Middle frontal gyrus (tissue), 1 donor: ENCODE data around the gene RHOJ.
A peak's percentile ranks its signal among the peaks of the same experiment; 100 is the strongest.
"Not testable (repeated sequence)": the region's sequence is repeated elsewhere in the genome, so short reads cannot be mapped to it uniquely, and the experiment has no call there.

Experiments
- DNase-seq: peaks from one replicate; pipeline ENCODE4 v3.0.0-alpha.2; 2015; ENCODE audit warnings: low spot score; ENCODE audit errors: extremely low spot score

The RHOJ gene

GRCh38 chr14:63266106-63266505, 61.9 kb downstream of the RHOJ start:
- no peak for DNase-seq

GRCh38 chr14:63267171-63267570, 62.9 kb downstream of the RHOJ start:
- no peak for DNase-seq

- DNase-seq: no peak
Measured at GRCh38 chr14:63268771-63269170, 64.5 kb downstream of the RHOJ start.

DNA sequence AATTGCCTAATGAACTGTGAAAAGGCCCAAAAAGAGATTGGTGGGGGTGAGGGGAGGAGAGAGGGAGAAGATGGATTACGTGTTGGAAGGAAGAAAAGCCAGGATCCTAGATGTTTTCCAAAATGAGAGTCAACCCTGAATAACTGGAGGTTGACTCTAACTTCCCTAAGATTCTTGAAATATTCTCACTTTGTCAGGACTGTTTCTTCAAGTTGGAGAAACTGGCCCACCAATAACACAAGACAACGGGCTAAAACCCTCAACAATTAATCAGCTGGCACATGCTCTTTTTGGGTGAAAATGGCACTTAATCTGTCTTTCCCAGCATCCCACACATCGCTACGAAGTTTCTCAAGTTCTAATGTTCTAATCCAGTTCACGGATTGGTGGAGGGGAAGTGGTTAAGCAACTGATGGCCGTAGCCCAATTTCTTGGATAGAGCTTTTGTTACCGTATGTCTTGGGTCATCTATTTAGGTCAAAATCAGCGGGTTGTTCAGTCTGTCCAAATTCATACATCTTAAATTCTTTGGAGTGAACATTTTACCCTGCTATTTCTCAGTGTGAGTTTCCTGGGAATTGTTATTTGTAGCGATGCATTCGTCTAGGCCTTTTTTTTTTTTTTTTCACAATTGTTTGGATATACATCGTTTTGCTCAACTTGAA, 65.5 kb downstream of the RHOJ start:
- DNase-seq: no peak

GRCh38 chr14:63273129-63273528, 68.9 kb downstream of the RHOJ start:
- DNase-seq: no peak

DNA sequence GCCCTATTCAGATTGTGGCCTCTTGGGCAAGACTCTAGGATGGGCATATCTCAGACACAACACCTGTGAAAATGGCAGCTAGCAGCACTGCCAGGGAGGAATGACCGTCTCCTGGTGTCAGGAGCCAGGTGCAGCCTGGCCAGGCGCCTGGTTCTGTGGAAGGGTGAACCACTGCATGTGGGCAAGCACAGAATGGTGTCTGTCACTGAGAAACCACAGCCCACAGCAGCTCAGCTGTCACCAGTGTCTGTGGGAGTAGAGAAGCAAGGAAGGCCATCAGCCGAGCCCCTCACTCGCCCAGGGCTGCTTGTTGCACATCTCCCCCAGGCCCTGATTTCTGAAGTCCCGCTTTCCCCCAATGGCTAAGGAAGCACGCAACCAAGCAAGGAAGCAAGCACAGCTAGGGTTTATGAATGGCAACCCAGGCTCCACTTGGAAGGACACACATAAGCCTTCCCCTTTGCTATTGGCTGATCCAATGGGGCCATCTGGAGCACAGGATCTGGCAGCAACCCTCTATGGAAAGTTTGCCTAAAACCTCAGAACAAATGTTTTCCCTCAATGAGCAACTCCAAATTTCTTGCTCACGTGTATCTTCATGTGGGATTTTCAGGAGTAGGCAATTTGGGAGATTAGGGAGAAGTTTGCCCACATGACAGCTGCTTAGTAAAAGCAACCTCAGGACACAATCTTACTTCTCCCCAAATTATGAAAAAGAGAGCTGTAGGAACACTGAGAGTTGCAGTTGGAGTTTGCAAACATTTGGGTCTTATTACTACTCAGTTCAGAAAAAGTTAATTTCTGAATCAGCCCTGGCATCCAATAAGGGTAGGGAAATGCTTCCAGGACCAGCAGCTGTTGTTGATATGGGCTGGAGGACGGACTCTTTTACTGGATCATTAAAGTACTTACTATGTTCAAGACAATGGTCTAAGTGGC, 69.7 kb downstream of the RHOJ start:
- DNase-seq: no peak

DNA sequence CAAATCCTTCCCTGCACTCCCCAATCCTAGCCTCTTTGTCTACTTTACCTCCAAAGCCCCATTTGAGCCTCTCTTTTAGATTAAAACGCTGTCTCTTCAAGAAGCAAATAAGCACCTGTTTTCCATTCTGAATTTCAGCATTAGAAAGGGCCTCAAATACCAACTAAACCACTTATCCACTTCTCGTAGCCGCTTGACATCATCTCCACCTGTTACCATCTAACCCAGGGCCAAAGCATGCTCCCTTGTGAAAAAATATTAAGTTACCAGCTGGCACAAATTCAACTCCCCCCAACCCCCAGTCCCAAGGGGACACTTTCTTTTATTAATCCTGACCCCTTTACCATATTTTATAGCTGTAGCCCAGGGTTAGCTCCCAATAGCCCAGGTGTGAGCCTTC, 71.4 kb downstream of the RHOJ start:
- no peak for DNase-seq

- no peak for DNase-seq
Measured at GRCh38 chr14:63276016-63276415, 71.8 kb downstream of the RHOJ start.

DNA sequence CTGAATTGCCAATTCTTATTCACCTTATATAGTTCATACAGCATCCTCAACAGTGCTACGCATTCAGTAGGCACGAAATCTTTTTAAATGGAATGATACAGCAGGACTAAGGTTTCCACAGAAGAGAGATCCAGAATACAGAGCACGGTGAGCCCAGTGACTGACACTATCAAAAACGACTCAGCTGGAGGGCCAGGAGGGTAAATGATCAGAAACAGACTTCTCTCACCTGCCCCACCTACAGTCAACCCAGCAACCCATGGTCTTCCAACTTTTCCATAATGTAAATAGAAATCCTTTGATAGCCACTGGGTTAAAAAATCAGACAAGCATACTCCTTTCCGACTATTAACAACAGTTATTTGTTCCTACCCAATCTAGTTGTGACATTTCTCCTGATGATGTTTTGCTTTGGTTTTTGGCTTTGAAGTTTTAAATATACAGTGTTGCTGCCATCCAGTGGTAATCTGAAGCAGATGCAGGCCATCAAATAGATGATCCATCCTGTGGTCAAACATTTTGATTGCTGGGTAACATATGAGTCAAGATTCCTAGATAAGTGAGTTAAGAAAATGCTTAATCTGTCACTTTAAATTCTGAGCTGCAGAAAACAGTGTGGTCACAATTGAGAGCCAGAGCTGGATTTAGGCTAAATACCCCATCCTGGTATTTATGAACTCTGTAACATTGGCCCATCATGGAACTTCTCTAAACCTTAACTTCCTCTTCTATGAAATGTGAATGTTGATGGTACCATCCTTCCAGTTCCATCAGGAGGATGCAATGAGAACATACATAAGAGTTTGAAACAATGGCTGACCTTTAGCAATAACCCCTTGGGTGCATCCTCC, 72.5 kb downstream of the RHOJ start:
- DNase-seq: peak; percentile 42

GRCh38 chr14:63277591-63278183, 73.4 kb downstream of the RHOJ start:
- no peak for DNase-seq

GRCh38 chr14:63279933-63280332, 75.7 kb downstream of the RHOJ start:
- not testable (repeated sequence) for DNase-seq

DNA sequence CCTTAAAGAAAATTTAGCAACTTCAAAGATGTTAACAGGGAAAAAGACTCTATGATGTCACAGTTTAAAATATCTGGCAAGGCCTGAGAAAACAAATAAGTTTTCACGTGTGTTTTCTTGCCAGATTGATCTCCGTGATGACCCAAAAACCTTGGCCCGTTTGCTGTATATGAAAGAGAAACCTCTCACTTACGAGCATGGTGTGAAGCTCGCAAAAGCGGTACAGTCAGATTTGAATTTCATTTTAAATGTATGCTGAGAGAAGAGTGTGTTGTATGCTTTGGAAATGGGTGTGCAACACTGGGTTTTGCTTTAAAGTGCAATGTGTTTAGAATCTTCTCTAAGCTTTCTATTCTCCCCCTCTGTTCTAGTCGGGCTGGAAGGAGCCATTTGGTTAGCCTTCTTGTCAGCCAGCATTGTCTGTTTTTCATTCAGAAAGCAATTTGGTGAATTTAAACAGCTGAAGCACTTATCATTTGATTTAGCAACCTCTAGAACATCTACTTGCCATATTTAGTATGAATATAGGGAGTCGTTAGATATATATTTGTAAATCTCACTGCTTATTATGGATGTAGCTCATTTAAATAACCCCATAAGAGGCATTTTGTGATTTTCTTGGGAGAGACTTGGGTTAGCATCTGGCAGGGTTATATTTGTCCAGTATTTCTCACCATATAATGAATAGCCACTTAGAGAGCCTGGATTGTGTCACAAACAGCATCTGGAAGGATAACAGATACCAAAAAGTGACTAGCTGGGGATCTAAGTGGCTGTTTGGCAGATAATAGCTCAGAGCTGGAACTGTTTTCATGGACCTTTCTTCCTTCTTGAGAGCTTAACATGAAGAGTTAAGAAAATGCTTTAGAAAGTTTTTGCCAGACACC, 79.0 kb downstream of the RHOJ start:
- no peak for DNase-seq

DNA sequence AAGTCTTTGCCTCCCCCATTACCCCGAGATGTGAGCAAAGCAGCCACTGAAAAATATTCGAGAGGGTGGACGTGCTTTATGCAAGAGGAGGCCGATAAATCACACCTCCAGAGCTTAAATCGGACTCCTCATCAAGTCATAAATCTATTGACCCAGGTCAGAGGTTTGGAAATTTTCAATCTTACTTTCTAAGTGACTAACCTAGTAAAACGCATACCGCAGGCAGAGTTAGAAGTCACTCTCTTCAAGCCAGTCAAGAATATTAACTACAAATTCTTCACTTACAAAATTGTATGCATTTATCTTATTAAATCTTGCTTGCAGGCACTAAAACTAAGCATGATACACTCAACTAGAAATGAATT, 79.6 kb downstream of the RHOJ start:
- no peak for DNase-seq

GRCh38 chr14:63286071-63286470, 81.8 kb downstream of the RHOJ start:
- DNase-seq: no peak

DNA sequence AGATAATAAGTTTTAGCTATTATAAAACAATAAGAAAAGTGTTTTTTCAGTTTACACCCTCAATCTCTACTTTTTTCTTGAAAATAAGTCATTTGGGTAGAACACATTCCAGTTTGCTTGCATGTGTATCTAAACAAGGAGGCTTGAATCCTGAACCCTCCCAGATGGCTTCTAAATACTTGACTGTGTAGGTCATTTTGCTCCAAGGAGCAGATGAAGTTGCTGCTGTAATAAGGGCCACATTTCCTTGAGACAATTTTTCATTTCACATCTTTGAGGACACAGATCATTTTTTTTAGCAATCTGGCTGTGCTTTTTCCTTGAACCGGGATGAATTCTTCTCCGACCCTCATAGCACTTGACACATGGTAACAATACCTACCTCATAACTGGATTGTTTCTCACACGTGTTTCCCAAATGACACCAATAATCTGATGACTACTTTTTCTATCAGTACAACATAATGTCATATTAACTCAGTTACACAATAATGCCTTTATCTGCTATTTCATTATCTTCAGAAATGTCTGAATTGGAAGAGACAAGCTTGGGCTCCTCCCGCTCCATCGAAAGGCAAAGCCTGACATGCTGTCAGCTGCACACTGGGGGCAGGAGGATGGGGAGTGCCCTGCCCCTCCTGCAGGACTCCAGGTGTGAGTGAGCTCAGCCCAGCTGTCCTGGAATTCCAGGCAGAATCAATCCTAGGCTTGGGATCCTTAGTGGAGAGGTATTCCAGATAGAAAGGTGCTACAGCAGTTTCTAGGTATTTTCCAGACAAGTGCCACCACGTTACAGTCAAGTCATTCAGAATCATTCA, 83.6 kb downstream of the RHOJ start:
- no peak for DNase-seq

- DNase-seq: no peak
Measured at GRCh38 chr14:63288853-63289252, 84.6 kb downstream of the RHOJ start.

DNA sequence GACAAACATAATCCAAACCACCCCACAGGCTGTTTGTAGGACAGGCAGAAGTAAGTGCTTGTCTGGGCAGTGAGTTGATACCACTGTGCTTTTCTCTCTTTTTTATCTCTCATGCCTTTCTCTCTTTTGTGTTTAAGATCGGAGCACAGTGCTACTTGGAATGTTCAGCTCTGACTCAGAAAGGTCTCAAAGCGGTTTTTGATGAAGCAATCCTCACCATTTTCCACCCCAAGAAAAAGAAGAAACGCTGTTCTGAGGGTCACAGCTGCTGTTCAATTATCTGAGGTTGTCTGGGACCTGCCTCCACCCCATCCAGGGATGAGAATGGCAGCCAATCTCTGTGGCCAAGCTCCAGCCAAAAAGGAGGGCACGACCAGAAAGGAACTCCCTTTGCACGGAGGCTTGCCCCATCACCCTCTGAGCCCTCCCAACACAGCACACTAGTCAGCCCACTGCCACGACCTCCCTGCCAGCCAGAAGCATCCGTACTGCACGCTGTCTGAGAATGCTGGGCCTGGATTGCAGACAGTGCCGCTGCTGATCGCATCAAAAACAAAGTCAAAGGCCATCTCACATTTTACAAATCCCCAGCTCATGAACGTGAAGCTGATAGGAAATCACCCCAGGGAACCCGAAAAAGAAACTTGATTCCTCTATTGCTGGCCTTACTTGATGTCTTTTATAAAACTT, 86.6 kb downstream of the RHOJ start:
- no peak for DNase-seq

- no peak for DNase-seq
Measured at GRCh38 chr14:63292805-63293204, 88.6 kb downstream of the RHOJ start.

DNA sequence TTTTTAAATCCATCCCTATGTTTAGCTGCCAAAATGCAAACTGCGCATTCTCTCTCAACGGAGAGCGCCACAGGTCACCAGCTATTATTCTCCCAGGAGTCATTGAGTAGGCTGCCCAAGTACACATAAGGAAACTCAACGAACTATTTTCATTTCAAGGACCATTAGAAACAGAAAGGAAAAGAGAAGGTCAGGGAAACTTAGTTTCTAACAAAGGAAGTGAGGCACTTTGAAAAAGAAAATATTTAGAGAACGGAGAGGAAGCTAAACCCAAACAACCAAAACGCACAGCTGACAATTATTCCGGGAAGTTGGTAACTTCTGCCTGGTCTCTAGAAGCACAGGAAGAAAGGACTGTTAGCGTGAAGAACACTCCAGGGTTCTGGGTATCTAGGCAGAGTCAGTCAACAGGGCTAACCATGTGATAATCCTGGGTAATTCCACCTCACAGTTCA, 91.0 kb downstream of the RHOJ start:
- no peak for DNase-seq
